HEK293 (cell line): Measurements from ENCODE around the gene THSD7B.

ENCODE experiments used
- GLIS1 ChIP-seq: fragments of 450-650 bp; formaldehyde crosslinking; IDR thresholded peaks from 2 replicates; pipeline ENCODE4 v1.5.1; 2016; ENCODE audit warnings: missing biosample characterization, missing genetic modification characterization
- KLF16 ChIP-seq: fragments of 450-650 bp; formaldehyde crosslinking; IDR thresholded peaks from 2 replicates; pipeline ENCODE4 v1.5.1; 2017; ENCODE audit warnings: missing biosample characterization, missing genetic modification characterization
- YY1 ChIP-seq: fragments of 450-650 bp; formaldehyde crosslinking; IDR thresholded peaks from 2 replicates; pipeline ENCODE4 v1.5.1; 2018; ENCODE audit warnings: missing biosample characterization, missing genetic modification characterization
- ZNF280C ChIP-seq: fragments of 450-650 bp; formaldehyde crosslinking; IDR thresholded peaks from 2 replicates; pipeline ENCODE4 v1.5.1; 2016; ENCODE audit warnings: missing biosample characterization, missing genetic modification characterization
- ZNF621 ChIP-seq: fragments of 450-650 bp; formaldehyde crosslinking; IDR thresholded peaks from 2 replicates; pipeline ENCODE4 v1.5.1; 2017; ENCODE audit warnings: missing biosample characterization, missing genetic modification characterization
- ZNF670 ChIP-seq: fragments of 450-650 bp; formaldehyde crosslinking; IDR thresholded peaks from 2 replicates; pipeline ENCODE4 v1.5.1; 2016; ENCODE audit warnings: missing biosample characterization, missing genetic modification characterization, low read depth
- TF ChIP-seq, protein P1 (sequence below): fragments of 450-650 bp; formaldehyde crosslinking; IDR thresholded peaks from 2 replicates; pipeline ENCODE4 v1.5.1; 2016; ENCODE audit warnings: missing biosample characterization, missing genetic modification characterization
- TF ChIP-seq, protein P2 (sequence below): fragments of 450-650 bp; formaldehyde crosslinking; IDR thresholded peaks from 2 replicates; pipeline ENCODE4 v1.5.1; 2016; ENCODE audit warnings: missing biosample characterization, missing genetic modification characterization, low read depth
- TF ChIP-seq, protein P3 (sequence below): fragments of 450-650 bp; formaldehyde crosslinking; IDR thresholded peaks from 2 replicates; pipeline ENCODE4 v1.5.1; 2016; ENCODE audit warnings: missing biosample characterization, missing genetic modification characterization

GRCh38 chr2:137151731-137152130, 386.4 kb downstream of the THSD7B start:
- TF ChIP-seq, protein P1, sequence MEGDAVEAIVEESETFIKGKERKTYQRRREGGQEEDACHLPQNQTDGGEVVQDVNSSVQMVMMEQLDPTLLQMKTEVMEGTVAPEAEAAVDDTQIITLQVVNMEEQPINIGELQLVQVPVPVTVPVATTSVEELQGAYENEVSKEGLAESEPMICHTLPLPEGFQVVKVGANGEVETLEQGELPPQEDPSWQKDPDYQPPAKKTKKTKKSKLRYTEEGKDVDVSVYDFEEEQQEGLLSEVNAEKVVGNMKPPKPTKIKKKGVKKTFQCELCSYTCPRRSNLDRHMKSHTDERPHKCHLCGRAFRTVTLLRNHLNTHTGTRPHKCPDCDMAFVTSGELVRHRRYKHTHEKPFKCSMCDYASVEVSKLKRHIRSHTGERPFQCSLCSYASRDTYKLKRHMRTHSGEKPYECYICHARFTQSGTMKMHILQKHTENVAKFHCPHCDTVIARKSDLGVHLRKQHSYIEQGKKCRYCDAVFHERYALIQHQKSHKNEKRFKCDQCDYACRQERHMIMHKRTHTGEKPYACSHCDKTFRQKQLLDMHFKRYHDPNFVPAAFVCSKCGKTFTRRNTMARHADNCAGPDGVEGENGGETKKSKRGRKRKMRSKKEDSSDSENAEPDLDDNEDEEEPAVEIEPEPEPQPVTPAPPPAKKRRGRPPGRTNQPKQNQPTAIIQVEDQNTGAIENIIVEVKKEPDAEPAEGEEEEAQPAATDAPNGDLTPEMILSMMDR (tag by site-specific recombination), result no peak
- TF ChIP-seq, protein P2, sequence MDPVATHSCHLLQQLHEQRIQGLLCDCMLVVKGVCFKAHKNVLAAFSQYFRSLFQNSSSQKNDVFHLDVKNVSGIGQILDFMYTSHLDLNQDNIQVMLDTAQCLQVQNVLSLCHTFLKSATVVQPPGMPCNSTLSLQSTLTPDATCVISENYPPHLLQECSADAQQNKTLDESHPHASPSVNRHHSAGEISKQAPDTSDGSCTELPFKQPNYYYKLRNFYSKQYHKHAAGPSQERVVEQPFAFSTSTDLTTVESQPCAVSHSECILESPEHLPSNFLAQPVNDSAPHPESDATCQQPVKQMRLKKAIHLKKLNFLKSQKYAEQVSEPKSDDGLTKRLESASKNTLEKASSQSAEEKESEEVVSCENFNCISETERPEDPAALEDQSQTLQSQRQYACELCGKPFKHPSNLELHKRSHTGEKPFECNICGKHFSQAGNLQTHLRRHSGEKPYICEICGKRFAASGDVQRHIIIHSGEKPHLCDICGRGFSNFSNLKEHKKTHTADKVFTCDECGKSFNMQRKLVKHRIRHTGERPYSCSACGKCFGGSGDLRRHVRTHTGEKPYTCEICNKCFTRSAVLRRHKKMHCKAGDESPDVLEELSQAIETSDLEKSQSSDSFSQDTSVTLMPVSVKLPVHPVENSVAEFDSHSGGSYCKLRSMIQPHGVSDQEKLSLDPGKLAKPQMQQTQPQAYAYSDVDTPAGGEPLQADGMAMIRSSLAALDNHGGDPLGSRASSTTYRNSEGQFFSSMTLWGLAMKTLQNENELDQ (tag by site-specific recombination), result no peak
- TF ChIP-seq YY1 (no peak), ZNF621 (tag by site-specific recombination) (no peak), GLIS1 (tag by site-specific recombination) (no peak), ZNF280C (no peak), ZNF670 (tag by site-specific recombination) (no peak), KLF16 (tag by site-specific recombination) (no peak)
- TF ChIP-seq, protein P3, sequence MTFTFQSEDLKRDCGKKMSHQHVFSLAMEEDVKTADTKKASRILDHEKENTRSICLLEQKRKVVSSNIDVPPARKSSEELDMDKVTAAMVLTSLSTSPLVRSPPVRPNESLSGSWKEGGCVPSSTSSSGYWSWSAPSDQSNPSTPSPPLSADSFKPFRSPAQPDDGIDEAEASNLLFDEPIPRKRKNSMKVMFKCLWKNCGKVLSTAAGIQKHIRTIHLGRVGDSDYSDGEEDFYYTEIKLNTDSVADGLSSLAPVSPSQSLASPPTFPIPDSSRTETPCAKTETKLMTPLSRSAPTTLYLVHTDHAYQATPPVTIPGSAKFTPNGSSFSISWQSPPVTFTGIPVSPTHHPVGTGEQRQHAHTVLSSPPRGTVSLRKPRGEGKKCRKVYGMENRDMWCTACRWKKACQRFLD (tag by site-specific recombination), result no peak
